ENCODE measurements around the gene MGRN1. TPM values are rescaled to one million over a fixed set of nuclear protein-coding genes. Genes with fewer than 3 reads are reported as not detected.

The MGRN1 gene
- total and polyA plus RNA-seq, 2 donors (not counting 3 experiments of a cell fraction or from before 2014, with no cell fraction given): 15.6 to 73.0 TPM

- Histone ChIP-seq H3K4me1 (ENCODE audit: control insufficient read depth, extremely low read depth, insufficient read depth, low read length) (no peaks in the 10 kb centered on the region), H3K9me1 (replicated peaks; ENCODE audit: control insufficient read depth, extremely low read depth, insufficient read depth, low read length) (no peaks in the 10 kb centered on the region), H3K4me3 (replicated peaks in 1 of 3; ENCODE audit: insufficient read depth in 1 of 3, low read depth in 1 of 3, low read length in 3 of 3) (no peak overlapping the region), H3K27ac (ENCODE audit: insufficient read depth, low read depth, low read length) (no peak overlapping the region), H2AFZ (ENCODE audit: low read depth, low read length) (no peak overlapping the region), H3K9ac (replicated peaks; ENCODE audit: extremely low read depth, insufficient read depth, low read length) (no peak overlapping the region), H3K36me3 (ENCODE audit: control insufficient read depth in 2 of 2, extremely low read depth in 1 of 2, insufficient read depth in 2 of 2, low read length in 2 of 2) (peaks cover 3 to 31% of the 10 kb centered on the region in 2 experiments), H3K79me2 (ENCODE audit: control insufficient read depth, insufficient read depth, low read length) (no peaks in the 10 kb centered on the region), H3K4me2 (ENCODE audit: insufficient read depth, low read length) (no peak overlapping the region), H3K27me3 (ENCODE audit: control insufficient read depth in 2 of 2, insufficient read depth in 2 of 2, low read length in 2 of 2) (no peaks in the 10 kb centered on the region), H3K9me3 (replicated peaks; ENCODE audit: control insufficient read depth, insufficient read depth, low read length) (no peaks in the 10 kb centered on the region), H4K20me1 (replicated peaks; ENCODE audit: control insufficient read depth, extremely low read depth, insufficient read depth, low read length) (no peaks in the 10 kb centered on the region)
- TF ChIP-seq EZH2 (IDR thresholded peaks at IDR 0.05; ENCODE audit: borderline replicate concordance, low read depth, low read length, severe bottlenecking): no peak
- no peak for TF ChIP-seq FOS (IDR thresholded peaks at IDR 0.05; ENCODE audit: borderline replicate concordance, insufficient read depth, low read length)
- no peak for TF ChIP-seq POLR2A (IDR thresholded peaks at IDR 0.05; ENCODE audit: low read depth, low read length)
- TF ChIP-seq CTCF (IDR thresholded peaks at IDR 0.05; ENCODE audit: extremely low read depth in 1 of 2, insufficient read depth in 1 of 2, low read depth in 1 of 2, low read length in 2 of 2): no peak
- no peak for TF ChIP-seq JUN (IDR thresholded peaks at IDR 0.05; ENCODE audit: borderline replicate concordance, insufficient read depth, insufficient read length, low read depth)
- no peak for TF ChIP-seq POLR2AphosphoS5 (IDR thresholded peaks at IDR 0.05; ENCODE audit: insufficient read depth, low read depth, low read length)
- TF ChIP-seq MAX (IDR thresholded peaks at IDR 0.05; ENCODE audit: insufficient read depth, insufficient read length): no peak
- TF ChIP-seq MYC (IDR thresholded peaks at IDR 0.05; ENCODE audit: low read depth, low read length): no peak
- no peak for TF ChIP-seq GATA2 (IDR thresholded peaks at IDR 0.05; ENCODE audit: insufficient read depth, insufficient read length, low read depth, low read length)
- no TSS peak for BruUV-seq (replicated peaks)
- CTCF ChIA-PET: no interaction called here
- intact Hi-C loops (cut with micrococcal nuclease): no loop called here
- DNase-seq (ENCODE audit: low read depth, low spot score): no peak
- no peak for FAIRE-seq
- POLR2A ChIA-PET: no interaction called here
- dilution Hi-C loops (cut with MboI; ENCODE audit: extremely low pct_ligation_motif_present, low sequenced_read_pairs): no loop called here
These were observed 77.8 kb downstream of the MGRN1 start for GRCh38 chr16:4702466-4702808.

Data from endothelial cell of umbilical vein (primary cell).